ENCODE results near the gene DENND2D. TPM values are rescaled to one million over a fixed set of nuclear protein-coding genes. Genes with fewer than 3 reads are reported as not detected.

Gene DENND2D
- total RNA-seq, 2 donors from 2014 or later = 15.8 to 19.8 TPM

GRCh38 chr1:111198836-111199235 lies 1.6 kb downstream of the DENND2D start:
- Histone ChIP-seq H3K36me3 (no peaks in the 10 kb centered on the region), H3K27ac (no peak overlapping the region), H3K27me3 (replicated peaks; ENCODE audit: insufficient read depth) (no peaks in the 10 kb centered on the region), H3K9me3 (no peaks in the 10 kb centered on the region), H3K4me3 (peak overlapping the region; percentile 60), H3K4me1 (ENCODE audit: control insufficient read depth in 1 of 2, low read depth in 2 of 2) (peaks cover 0 to 8% of the 10 kb centered on the region in 2 donors)
- TF ChIP-seq CTCF (IDR thresholded peaks at IDR 0.05) = no peak
- ATAC-seq (ENCODE audit: insufficient number of reproducible peaks, low FRiP score, low read depth) = no peak
- DNase-seq (ENCODE audit: low spot score) = no peak

GRCh38 chr1:111197598-111198284 lies 2.7 kb downstream of the DENND2D start:
- no peak overlapping the region for H3K27ac ChIP-seq
- no peaks in the 10 kb centered on the region for H3K36me3 ChIP-seq
- no peak for ATAC-seq (ENCODE audit: insufficient number of reproducible peaks, low FRiP score, low read depth)
- TF ChIP-seq CTCF (IDR thresholded peaks at IDR 0.05) = no peak
- no peaks in the 10 kb centered on the region for H3K9me3 ChIP-seq
- H3K4me3 ChIP-seq = peak overlapping the region; percentile 60
- no peaks in the 10 kb centered on the region for H3K27me3 ChIP-seq (replicated peaks; ENCODE audit: insufficient read depth)
- no peak for DNase-seq (ENCODE audit: low spot score)
- peaks cover 5 to 6% of the 10 kb centered on the region in 2 donors for H3K4me1 ChIP-seq (ENCODE audit: control insufficient read depth in 1 of 2, low read depth in 2 of 2)

- ATAC-seq (ENCODE audit: insufficient number of reproducible peaks, low FRiP score, low read depth) (no peak), DNase-seq (ENCODE audit: low spot score) (no peak)
- Histone ChIP-seq H3K27ac (no peak overlapping the region), H3K4me1 (ENCODE audit: control insufficient read depth in 1 of 2, low read depth in 2 of 2) (peaks cover 11 to 13% of the 10 kb centered on the region in 2 donors), H3K27me3 (replicated peaks; ENCODE audit: insufficient read depth) (no peaks in the 10 kb centered on the region), H3K36me3 (no peaks in the 10 kb centered on the region), H3K9me3 (no peaks in the 10 kb centered on the region), H3K4me3 (no peak overlapping the region)
- TF ChIP-seq CTCF (IDR thresholded peaks at IDR 0.05) = no peak
Observed at GRCh38 chr1:111196213-111196612, 4.2 kb downstream of the DENND2D start.

GRCh38 chr1:111195002-111195684 lies 5.3 kb downstream of the DENND2D start:
- Histone ChIP-seq H3K27ac (no peak overlapping the region), H3K4me3 (no peak overlapping the region), H3K27me3 (replicated peaks; ENCODE audit: insufficient read depth) (no peaks in the 10 kb centered on the region), H3K36me3 (no peaks in the 10 kb centered on the region), H3K4me1 (ENCODE audit: control insufficient read depth in 1 of 2, low read depth in 2 of 2) (peaks cover 11 to 13% of the 10 kb centered on the region in 2 donors), H3K9me3 (no peaks in the 10 kb centered on the region)
- ATAC-seq (ENCODE audit: insufficient number of reproducible peaks, low FRiP score, low read depth) (no peak), DNase-seq (ENCODE audit: low spot score) (no peak)
- no peak for TF ChIP-seq CTCF (IDR thresholded peaks at IDR 0.05)

- TF ChIP-seq CTCF (IDR thresholded peaks at IDR 0.05) = no peak
- no peak for ATAC-seq (ENCODE audit: insufficient number of reproducible peaks, low FRiP score, low read depth)
- H3K27ac ChIP-seq = no peak overlapping the region
Observed at GRCh38 chr1:111193712-111194480, 6.5 kb downstream of the DENND2D start.

More at GRCh38 chr1:111193712-111194480, 6.5 kb downstream of the DENND2D start:
- Histone ChIP-seq H3K36me3 (no peaks in the 10 kb centered on the region), H3K9me3 (no peaks in the 10 kb centered on the region), H3K4me1 (ENCODE audit: control insufficient read depth in 1 of 2, low read depth in 2 of 2) (peaks cover 11 to 13% of the 10 kb centered on the region in 2 donors), H3K27me3 (replicated peaks; ENCODE audit: insufficient read depth) (no peaks in the 10 kb centered on the region), H3K4me3 (no peak overlapping the region)
- no peak for DNase-seq (ENCODE audit: low spot score)
